Esophagus squamous epithelium (tissue), 4 donors: ENCODE results near the gene LRRN4CL.

Experiments
- POLR2A ChIP-seq, 4 donors: fragments of 450-650 bp; IDR thresholded peaks; one replicate each; pipeline ENCODE4 v1.6.1; 2017; ENCODE audit warnings: antibody characterized with exemption in 4 of 4, mild to moderate bottlenecking in 4 of 4, moderate library complexity in 3 of 4
- TF ChIP-seq, protein P1 (sequence below), 6 experiments: fragments of 450-650 bp in 4 of 6; fragments of 200-600 bp in 2 of 6; sonication (generic) in 2 of 6; IDR thresholded peaks; one replicate each; pipeline ENCODE4 v1.5.1; 2016 to 2019; ENCODE audit warnings: antibody characterized with exemption in 6 of 6, mild to moderate bottlenecking in 4 of 6, moderate library complexity in 4 of 6

DNA sequence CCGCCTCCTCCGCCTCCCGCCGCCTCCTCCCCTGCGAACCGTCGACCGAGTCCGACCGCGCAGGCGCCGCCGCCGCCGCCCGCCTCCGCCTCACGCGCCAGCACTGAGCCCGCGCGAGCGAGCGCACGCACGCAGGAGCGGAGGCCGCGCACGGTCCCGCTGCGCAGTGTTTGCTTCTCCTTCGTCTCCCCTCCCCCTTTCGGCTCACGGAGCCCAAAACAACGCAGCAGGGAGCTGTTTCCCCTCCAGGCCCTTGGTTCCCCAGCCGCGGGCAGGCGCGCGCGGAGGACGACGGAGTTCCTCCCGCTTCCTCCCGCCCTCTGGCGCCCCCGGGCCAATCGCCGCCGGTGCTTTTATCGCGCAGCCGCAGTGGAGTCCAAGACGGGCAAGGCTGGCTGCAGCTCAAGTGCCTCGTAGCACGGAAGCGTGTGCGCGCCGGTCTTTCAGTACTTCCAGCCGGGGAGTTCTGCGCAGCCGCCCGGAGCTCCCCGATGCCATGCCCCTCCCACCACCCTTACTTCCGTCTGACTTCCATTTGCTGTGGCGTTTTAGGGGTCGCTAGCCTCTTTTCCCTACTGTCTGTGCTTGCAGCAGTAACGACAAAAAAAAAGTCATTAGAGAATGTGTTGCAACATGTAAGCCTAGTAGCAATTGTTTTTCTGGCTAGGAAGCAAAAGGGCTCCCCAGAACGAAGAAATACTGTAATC, 38.0 kb upstream of the LRRN4CL start, which contains the start of gene HNRNPUL2:
- TF ChIP-seq POLR2A (IDR thresholded peaks at IDR 0.05), result peak in 3 of 4 donors; percentile 85 to 97 (median 90)
- TF ChIP-seq, protein P1, sequence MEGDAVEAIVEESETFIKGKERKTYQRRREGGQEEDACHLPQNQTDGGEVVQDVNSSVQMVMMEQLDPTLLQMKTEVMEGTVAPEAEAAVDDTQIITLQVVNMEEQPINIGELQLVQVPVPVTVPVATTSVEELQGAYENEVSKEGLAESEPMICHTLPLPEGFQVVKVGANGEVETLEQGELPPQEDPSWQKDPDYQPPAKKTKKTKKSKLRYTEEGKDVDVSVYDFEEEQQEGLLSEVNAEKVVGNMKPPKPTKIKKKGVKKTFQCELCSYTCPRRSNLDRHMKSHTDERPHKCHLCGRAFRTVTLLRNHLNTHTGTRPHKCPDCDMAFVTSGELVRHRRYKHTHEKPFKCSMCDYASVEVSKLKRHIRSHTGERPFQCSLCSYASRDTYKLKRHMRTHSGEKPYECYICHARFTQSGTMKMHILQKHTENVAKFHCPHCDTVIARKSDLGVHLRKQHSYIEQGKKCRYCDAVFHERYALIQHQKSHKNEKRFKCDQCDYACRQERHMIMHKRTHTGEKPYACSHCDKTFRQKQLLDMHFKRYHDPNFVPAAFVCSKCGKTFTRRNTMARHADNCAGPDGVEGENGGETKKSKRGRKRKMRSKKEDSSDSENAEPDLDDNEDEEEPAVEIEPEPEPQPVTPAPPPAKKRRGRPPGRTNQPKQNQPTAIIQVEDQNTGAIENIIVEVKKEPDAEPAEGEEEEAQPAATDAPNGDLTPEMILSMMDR (IDR thresholded peaks at IDR 0.05), result peak in 2 of 6 experiments; percentile 2 to 8
